Activated naive CD8-positive, alpha-beta T cell treated with anti-CD3 and anti-CD28 coated beads for 36 hours (primary cell): Measurements from ENCODE around the gene UCK2. TPM values are rescaled to one million over a fixed set of nuclear protein-coding genes. Genes with fewer than 3 reads are reported as not detected.

Experiments used
- DNase-seq: peaks from one replicate; pipeline ENCODE4 v3.0.0; 2021
- H3K27ac Mint-ChIP-seq: one replicate; pipeline ENCODE4 v1.8.0; 2022; ENCODE audit warnings: mild to moderate bottlenecking, moderate library complexity, mixed read lengths
- H3K27me3 Mint-ChIP-seq: one replicate; pipeline ENCODE4 v1.8.0; 2022; ENCODE audit warnings: mild to moderate bottlenecking, mixed read lengths
- H3K36me3 Mint-ChIP-seq: one replicate; pipeline ENCODE4 v1.8.0; 2021; ENCODE audit warnings: mild to moderate bottlenecking, mixed read lengths
- H3K4me1 Mint-ChIP-seq: one replicate; pipeline ENCODE4 v1.8.0; 2021; ENCODE audit warnings: mixed read lengths
- H3K4me3 Mint-ChIP-seq: one replicate; pipeline ENCODE4 v1.8.0; 2022; ENCODE audit warnings: mild to moderate bottlenecking, moderate library complexity, mixed read lengths
- H3K9me3 Mint-ChIP-seq: one replicate; pipeline ENCODE4 v1.8.0; 2022; ENCODE audit warnings: mixed read lengths
- total RNA-seq, 2 experiments: library from RNA; stranded (reverse); gene quantifications; one replicate each; pipeline ENCODE4 v1.2.3, GENCODE V29; 2021

UCK2 gene
- total RNA-seq, 2 experiments from 2014 or later, result 88.6 to 92.2 TPM

DNA sequence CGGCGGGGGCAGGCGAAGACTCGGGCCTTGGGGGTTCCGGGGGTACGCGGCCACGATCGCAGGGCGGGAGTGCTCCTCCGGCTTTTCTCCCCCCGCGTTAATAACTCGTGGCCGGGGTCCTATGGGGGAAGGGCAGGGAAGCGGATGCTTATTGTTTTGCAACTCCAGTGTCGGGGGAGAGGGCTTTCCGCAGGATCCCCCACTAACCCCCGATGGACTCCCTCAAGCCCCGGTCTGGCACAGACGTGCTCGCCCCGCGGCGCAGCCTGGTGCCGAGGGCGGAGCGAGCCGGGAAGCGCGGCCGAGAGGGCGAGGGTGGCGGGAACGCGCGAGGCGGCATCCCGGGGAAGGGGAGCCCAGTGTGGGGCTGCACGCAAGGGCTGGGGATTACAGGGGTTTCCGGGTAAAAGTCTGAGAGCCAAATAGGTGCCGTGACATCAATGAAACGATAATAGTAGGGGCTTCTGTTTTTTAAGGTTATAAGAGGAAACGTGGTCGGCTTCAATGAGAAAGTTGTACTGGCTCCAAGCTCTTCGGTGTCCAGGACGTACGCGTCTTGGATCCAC lies 772 bp downstream of the UCK2 start:
- peaks cover 30% of the 10 kb centered on the region for H3K36me3 Mint-ChIP-seq
- H3K4me1 Mint-ChIP-seq, result peaks cover 17% of the 10 kb centered on the region
- H3K27me3 Mint-ChIP-seq, result no peaks in the 10 kb centered on the region
- H3K9me3 Mint-ChIP-seq, result peaks cover 1% of the 10 kb centered on the region
- H3K4me3 Mint-ChIP-seq, result peak overlapping the region; percentile 95
- H3K27ac Mint-ChIP-seq, result peak overlapping the region; percentile 95
- peak; percentile 73 for DNase-seq

DNA sequence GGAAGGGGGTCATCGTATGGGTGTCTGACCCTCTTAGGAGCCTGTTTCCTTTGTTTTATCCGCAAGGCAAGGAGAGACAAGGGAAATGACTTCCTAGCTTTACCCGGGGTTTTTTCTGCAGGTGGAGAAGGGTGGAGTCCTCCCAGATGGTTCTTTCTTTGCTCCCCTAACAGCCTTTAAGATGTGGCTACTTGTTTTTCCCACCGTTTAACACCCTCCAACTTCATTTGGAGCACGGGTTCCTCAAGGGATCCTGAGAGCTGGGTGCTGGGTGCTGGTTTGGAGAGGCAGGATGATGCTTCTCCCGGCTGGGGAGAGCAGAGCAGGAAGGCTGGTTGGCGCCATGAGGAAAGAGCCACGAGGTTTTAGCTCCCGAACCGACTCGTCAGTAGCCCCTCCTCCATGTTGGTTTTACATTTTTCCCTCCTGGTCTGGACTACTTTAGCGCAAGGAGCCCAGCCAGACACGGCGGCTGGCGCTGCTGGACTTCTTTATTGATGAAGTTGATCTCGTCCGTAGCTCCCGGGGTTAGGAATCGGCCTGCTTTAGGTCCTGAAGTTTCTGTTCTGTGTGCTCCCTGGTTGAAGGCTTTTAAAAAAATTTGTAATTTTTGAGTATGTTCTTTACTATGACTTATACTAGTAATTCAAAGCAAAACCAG lies 1.4 kb downstream of the UCK2 start:
- Mint-ChIP-seq H3K9me3 (peaks cover 1% of the 10 kb centered on the region), H3K36me3 (peaks cover 34% of the 10 kb centered on the region), H3K4me1 (peaks cover 21% of the 10 kb centered on the region), H3K4me3 (peak overlapping the region; percentile 95), H3K27me3 (no peaks in the 10 kb centered on the region), H3K27ac (peak overlapping the region; percentile 95)
- DNase-seq, result peak; percentile 21

DNA sequence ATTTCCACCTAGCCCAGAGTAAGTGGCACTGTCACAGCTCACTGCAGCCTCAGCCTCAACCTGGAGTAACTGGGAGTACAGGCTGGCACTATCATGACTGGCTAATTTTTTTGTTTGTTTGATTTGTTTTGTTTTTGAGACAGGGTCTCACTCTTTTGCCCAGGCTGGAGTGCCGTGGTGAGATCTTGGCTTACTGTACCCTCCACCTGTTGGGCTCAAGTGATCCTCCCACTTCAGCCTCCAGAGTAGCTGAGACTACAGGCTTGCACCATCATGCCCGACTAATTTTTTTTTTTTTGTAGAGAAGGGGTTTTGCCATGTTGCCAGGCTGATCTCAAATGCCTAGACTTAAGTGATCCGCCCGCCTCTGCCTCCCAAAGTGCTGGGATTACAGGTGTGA lies 2.5 kb downstream of the UCK2 start:
- peak overlapping the region; percentile 95 for H3K4me3 Mint-ChIP-seq
- peaks cover 23% of the 10 kb centered on the region for H3K4me1 Mint-ChIP-seq
- peaks cover 1% of the 10 kb centered on the region for H3K9me3 Mint-ChIP-seq
- H3K27ac Mint-ChIP-seq, result no peak overlapping the region
- H3K36me3 Mint-ChIP-seq, result peaks cover 34% of the 10 kb centered on the region
- DNase-seq, result no peak
- no peaks in the 10 kb centered on the region for H3K27me3 Mint-ChIP-seq

DNA sequence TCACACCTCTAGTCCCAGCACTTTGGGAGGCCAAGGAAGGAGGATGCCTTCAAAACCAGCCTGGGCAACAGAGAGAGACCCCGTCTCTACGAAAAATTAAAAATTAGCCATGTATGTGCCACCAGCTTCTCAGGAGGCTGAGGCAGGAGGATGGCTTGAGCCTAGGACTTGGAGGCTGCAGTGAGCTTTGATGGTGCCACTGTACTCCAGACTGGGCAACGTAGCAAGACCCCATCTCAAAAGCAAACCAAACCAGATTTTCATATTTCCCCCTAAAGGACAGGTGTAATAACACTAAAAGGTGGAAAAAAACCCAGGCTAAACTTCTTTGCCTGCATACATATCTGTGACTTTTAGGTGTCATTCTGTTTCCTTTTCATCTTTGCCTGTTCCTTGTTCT lies 3.7 kb downstream of the UCK2 start:
- peaks cover 34% of the 10 kb centered on the region for H3K36me3 Mint-ChIP-seq
- peaks cover 1% of the 10 kb centered on the region for H3K9me3 Mint-ChIP-seq
- no peaks in the 10 kb centered on the region for H3K27me3 Mint-ChIP-seq
- no peak for DNase-seq
- no peak overlapping the region for H3K4me3 Mint-ChIP-seq
- no peak overlapping the region for H3K27ac Mint-ChIP-seq
- H3K4me1 Mint-ChIP-seq, result peaks cover 23% of the 10 kb centered on the region

DNA sequence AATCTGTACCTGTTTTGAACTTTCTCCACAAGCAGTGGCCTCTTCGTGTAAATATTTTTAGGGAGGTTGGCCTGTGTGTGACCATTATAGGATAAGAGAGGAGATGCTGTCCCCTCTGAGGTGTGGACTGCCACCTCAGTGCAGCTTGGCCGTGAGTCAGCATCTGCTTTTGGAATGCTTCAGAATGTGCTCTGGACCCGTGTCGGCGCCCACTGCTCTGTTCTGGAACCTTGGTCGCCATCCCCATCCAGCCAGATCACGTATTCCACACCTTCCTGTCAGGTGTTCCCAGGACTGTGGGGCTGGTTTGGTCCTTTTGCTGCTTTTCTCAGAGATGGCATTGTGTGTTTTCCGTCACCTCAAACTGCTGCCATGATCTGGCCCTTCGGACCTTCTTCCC lies 5.5 kb downstream of the UCK2 start:
- peaks cover 45% of the 10 kb centered on the region for H3K36me3 Mint-ChIP-seq
- H3K9me3 Mint-ChIP-seq, result peaks cover 1% of the 10 kb centered on the region
- no peak for DNase-seq
- no peak overlapping the region for H3K4me3 Mint-ChIP-seq
- peaks cover 21% of the 10 kb centered on the region for H3K4me1 Mint-ChIP-seq
- no peak overlapping the region for H3K27ac Mint-ChIP-seq
- no peaks in the 10 kb centered on the region for H3K27me3 Mint-ChIP-seq

DNA sequence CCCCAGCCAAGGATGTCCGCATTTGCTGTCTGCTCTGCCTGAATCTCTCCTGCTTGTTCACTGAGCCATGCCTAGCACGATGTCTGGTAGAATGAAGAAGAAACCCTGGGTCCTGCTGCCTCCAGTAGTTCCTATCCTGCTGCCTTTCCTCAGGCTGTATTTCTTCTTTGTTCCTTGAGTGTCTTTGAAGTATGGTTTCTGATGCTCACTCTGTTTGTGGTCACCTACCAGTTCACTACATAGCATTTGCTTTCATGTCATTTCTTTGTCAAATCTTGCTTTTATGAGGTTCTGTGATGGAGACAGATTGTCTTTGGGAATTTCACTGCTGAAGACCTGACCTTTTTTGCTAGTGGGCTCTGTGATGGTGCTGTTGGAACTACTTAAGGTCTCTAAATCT lies 5.9 kb downstream of the UCK2 start:
- Mint-ChIP-seq H3K27me3 (no peaks in the 10 kb centered on the region), H3K27ac (no peak overlapping the region), H3K4me3 (no peak overlapping the region), H3K9me3 (peaks cover 1% of the 10 kb centered on the region), H3K4me1 (peaks cover 21% of the 10 kb centered on the region), H3K36me3 (peaks cover 49% of the 10 kb centered on the region)
- no peak for DNase-seq

DNA sequence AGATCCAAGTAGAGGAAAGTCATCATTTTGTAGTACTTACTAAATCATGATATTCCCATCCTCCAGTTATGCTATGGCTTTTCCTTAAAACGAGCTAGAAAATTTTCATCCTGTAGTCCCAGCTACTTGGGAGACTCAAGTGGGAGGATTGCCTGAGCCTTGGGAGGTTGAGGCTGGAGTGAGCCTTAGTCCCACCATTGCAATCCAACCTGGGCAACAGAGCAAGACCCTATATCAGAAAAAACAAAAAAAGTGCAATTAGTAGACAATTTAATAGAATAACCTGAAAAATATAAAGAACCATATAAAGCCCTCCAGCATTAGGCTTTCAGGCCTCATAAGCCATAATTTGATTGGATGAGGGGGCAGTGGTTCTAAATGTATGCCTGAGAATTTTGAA lies 6.8 kb downstream of the UCK2 start:
- peaks cover 1% of the 10 kb centered on the region for H3K9me3 Mint-ChIP-seq
- H3K4me3 Mint-ChIP-seq, result no peak overlapping the region
- peaks cover 21% of the 10 kb centered on the region for H3K4me1 Mint-ChIP-seq
- no peak overlapping the region for H3K27ac Mint-ChIP-seq
- DNase-seq, result no peak
- H3K36me3 Mint-ChIP-seq, result peaks cover 47% of the 10 kb centered on the region
- no peaks in the 10 kb centered on the region for H3K27me3 Mint-ChIP-seq

DNA sequence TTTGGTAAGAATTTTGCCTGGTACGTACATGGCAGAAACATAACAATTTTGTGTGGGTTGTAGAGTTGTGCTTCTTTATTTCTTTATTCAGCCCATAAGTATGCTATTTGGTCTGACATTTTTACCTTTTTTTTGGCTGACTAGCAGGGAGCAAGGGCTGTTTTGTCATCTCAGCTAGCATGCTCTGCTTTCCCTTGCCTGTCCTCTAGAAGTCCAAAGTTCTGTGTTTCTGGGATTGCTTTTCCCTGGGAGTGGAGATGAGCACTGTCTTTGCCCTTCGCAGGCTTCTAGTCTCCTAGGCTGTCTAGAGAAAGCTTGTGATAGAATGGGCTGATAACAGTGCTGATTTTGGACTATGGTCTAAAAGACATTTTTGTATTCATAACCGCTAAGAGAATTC lies 7.5 kb downstream of the UCK2 start:
- no peak for DNase-seq
- Mint-ChIP-seq H3K4me1 (peaks cover 16% of the 10 kb centered on the region), H3K9me3 (no peaks in the 10 kb centered on the region), H3K27me3 (no peaks in the 10 kb centered on the region), H3K4me3 (no peak overlapping the region), H3K27ac (no peak overlapping the region), H3K36me3 (peaks cover 42% of the 10 kb centered on the region)

DNA sequence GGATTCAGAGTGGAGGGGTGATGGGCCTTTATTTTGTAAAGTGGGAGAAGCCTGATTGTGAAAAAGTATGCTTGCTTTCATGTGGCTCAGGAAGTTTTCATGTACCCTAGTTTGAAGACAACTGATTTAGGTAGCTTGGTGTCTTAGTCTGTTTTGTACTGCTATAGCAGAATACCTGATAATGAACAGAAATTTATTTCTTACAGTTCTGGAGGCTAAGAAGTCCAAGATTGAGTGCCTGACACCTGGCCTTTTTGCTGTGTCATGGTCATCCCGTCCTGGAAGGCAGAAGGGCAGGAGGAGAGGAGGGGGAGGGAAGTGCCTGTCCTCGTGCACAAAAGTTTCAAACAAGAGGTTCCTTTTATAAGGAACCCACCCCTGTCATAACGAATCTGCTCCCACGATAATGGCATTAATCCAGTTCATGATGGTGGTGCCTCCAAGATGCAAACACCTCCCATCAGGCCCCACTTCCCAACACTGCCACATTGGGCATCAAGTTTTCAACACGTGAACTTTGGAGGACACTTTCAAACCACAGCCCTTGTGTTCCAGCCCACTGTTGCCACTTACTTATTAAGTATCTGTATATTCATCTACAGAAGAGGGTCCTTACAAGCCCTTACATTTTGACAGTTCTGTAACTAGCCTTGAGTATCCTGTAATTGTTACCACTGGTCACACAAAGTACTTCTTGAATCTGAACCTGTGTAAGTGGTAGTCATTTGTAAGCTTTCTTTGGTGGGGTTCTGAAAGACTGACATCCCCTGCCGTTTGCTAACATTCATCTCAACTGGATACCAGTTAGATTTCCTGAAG lies 9.5 kb downstream of the UCK2 start:
- peaks cover 25% of the 10 kb centered on the region for H3K4me1 Mint-ChIP-seq
- no peak overlapping the region for H3K27ac Mint-ChIP-seq
- H3K4me3 Mint-ChIP-seq, result no peak overlapping the region
- no peak for DNase-seq
- H3K27me3 Mint-ChIP-seq, result no peaks in the 10 kb centered on the region
- H3K36me3 Mint-ChIP-seq, result peaks cover 34% of the 10 kb centered on the region
- no peaks in the 10 kb centered on the region for H3K9me3 Mint-ChIP-seq

DNA sequence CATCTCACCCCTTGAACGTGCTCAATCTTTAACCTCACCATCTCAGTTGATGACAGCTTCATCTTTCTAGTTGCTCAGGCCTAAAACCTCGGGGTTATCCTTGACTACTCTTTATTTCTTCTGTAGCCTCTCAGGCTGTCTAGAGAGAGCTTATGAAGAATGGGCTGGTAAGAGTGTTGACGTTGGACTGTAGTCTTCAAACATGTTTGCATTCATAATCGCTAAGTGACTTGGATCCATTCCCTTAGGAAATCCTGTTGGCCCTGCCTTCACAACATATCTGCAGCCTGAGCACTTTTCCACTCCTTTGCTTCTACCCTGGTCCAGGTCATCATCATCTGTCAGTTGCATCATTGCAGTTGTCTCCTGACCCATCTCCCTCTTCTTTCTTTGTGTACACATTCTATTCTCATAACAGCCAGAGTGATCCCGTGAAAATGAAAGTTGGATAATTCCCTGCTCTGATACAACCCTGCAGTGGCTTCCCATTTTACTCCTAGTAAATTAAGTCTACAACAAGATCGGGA lies 10.5 kb downstream of the UCK2 start:
- DNase-seq, result no peak
- Mint-ChIP-seq H3K36me3 (peaks cover 36% of the 10 kb centered on the region), H3K4me1 (peaks cover 33% of the 10 kb centered on the region), H3K27me3 (no peaks in the 10 kb centered on the region), H3K27ac (no peak overlapping the region), H3K9me3 (no peaks in the 10 kb centered on the region), H3K4me3 (no peak overlapping the region)

DNA sequence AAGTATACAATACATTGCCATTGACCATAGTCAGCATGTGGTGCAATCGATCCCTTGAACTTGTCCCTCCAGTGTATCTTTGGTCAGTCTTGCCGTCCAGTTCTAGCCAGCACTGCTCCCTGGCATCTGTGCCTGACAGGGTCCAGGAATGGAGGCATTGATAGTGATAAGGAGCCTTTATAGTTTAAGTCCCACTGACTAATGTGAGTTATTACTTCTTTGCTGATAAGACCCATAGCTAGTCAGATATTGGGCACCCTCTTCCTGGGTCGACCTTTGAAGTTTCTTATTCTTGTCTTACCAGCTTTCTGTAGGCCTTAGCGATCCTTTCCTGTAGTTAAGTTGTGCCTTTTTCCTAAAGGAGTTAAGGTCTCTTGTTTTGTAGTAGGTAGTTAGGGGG lies 13.0 kb downstream of the UCK2 start:
- H3K4me1 Mint-ChIP-seq, result peaks cover 32% of the 10 kb centered on the region
- no peak for DNase-seq
- H3K27ac Mint-ChIP-seq, result no peak overlapping the region
- peaks cover 33% of the 10 kb centered on the region for H3K36me3 Mint-ChIP-seq
- H3K4me3 Mint-ChIP-seq, result no peak overlapping the region
- no peaks in the 10 kb centered on the region for H3K27me3 Mint-ChIP-seq
- H3K9me3 Mint-ChIP-seq, result no peaks in the 10 kb centered on the region

DNA sequence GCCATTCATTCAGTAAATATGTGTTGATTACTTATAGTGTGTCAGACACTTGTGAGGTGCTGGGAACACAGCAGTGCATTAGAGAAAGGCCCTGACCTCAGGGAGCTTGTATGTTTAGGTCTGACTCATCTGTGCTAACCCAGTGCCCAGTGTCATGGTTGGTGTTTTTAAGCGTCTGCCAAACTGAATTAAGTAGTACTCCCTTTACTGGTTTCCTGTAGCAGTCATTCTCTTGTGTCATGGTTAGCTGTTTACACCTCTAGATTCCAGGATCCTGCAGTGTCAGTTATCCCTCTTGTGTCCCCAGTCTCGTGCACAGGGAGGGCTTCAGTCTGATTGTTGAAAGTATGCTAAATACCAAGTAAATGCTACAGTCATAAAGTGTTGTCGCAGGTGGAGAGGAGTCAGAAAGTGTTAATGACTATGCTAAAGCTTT lies 14.2 kb downstream of the UCK2 start:
- Mint-ChIP-seq H3K27ac (no peak overlapping the region), H3K27me3 (no peaks in the 10 kb centered on the region), H3K4me3 (no peak overlapping the region), H3K36me3 (peaks cover 33% of the 10 kb centered on the region), H3K4me1 (peaks cover 32% of the 10 kb centered on the region), H3K9me3 (no peaks in the 10 kb centered on the region)
- DNase-seq, result no peak

DNA sequence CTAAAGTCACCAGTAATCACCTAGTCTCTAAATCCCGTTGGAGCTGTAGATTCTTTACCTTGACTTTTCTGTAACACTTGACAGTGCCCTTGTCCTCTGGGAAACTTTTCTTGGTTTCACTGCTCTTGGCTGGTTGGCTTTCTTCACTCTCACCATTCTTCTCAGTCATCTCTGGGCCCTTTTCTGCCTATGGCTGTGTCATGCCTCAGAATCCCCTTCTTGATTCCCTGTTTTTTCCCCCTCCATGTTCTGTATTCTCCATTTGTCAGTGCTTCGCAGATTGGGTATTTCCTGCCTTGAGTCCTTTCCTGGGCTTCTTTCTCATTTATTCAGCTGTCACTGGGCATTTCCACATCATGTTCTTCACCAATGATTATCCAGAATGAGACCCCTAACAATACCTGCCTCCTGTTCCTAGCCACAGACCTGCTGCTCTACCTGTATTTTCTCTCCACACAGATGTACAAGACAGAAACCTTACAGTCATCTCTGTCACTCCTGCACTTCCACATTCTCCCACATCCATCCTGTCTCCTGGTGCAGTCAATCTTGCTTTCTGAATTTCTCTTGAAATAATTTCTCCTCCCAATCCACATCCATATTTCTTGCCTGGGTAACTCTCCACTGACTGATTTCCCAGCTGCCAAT lies 14.7 kb downstream of the UCK2 start:
- Mint-ChIP-seq H3K9me3 (no peaks in the 10 kb centered on the region), H3K4me3 (no peak overlapping the region), H3K4me1 (peaks cover 32% of the 10 kb centered on the region), H3K27me3 (no peaks in the 10 kb centered on the region), H3K27ac (no peak overlapping the region), H3K36me3 (peaks cover 30% of the 10 kb centered on the region)
- no peak for DNase-seq

DNA sequence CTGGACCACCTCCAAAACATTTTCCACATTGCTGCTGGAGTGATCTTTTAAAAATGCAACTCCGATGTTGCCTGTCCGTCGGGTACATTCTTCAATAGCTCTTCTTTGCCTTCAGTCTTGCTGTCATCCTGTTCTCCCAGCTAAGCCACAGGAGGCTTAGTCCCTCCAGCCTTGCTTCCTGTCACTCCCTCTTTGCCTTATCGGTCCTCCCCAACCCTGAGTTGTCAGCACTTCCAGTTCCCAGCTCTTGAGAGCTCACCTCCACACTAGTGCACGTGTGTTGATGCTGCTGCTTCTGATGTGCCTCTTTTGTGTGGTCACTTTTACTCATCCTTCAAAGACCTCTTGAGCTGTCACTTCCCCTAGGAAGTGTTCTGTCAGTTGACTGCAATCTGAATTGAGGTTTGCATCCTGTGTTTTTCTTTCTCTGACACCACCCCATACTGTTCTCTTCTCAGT lies 15.3 kb downstream of the UCK2 start:
- H3K27ac Mint-ChIP-seq, result no peak overlapping the region
- no peaks in the 10 kb centered on the region for H3K27me3 Mint-ChIP-seq
- peak overlapping the region; percentile 29 for H3K4me3 Mint-ChIP-seq
- H3K9me3 Mint-ChIP-seq, result no peaks in the 10 kb centered on the region
- peaks cover 28% of the 10 kb centered on the region for H3K36me3 Mint-ChIP-seq
- peaks cover 31% of the 10 kb centered on the region for H3K4me1 Mint-ChIP-seq
- no peak for DNase-seq

DNA sequence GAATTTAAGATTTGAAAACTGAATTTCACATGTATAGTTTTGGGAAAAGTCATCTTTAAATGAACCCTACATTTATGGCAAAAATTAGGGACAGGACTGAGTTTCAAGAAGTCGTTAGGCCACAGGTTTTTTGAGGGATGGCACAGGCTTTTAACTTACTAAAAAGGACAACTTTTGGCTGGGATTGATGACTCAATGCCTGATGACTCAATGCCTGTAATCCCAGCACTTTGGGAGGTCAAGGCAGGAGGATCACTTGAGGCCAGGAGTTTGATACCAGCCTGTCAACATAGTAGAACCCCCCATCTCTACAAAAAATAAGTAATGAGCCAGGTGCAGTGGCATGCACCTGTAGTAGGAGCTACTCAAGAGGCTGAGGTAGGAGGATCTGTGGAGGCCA lies 15.9 kb downstream of the UCK2 start:
- DNase-seq, result no peak
- Mint-ChIP-seq H3K36me3 (peaks cover 25% of the 10 kb centered on the region), H3K27ac (no peak overlapping the region), H3K27me3 (no peaks in the 10 kb centered on the region), H3K4me3 (no peak overlapping the region), H3K9me3 (no peaks in the 10 kb centered on the region), H3K4me1 (peaks cover 30% of the 10 kb centered on the region)
